Testis (tissue), 2 donors: ENCODE results near the gene C1orf74.

Experiments
- POLR2A ChIP-seq: fragments of 450-650 bp; IDR thresholded peaks from one replicate; pipeline ENCODE4 v1.6.1; 2017; ENCODE audit warnings: antibody characterized with exemption, mild to moderate bottlenecking, moderate library complexity
- TF ChIP-seq, protein P1 (sequence below), 3 experiments: fragments of 450-650 bp in 2 of 3; fragments of 200-600 bp in 1 of 3; sonication (generic) in 1 of 3; IDR thresholded peaks; one replicate each; pipeline ENCODE4 v1.5.1; 2016 to 2019; ENCODE audit warnings: antibody characterized with exemption in 3 of 3, mild to moderate bottlenecking in 2 of 3, moderate library complexity in 1 of 3

DNA sequence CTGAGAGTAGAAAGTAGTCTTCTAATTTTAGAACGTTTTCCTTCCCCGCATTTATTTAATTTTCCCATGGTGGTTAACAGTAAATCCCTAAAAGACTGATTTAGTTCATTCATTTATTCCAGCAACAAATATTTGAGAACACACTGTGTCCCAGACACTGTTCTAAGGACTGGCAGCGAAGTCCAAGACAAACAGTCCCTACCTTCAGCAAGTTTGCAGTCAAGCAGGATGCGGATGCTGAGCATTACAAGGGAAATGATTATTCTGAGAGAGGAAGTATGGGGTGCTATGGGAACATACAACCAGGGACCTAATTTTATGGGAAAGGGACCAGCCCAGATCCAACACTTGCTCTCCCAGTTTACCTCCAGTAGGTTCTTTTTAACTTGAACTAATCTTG lies 1.2 kb upstream of the C1orf74 start:
- no peak for TF ChIP-seq POLR2A
- TF ChIP-seq, protein P1, sequence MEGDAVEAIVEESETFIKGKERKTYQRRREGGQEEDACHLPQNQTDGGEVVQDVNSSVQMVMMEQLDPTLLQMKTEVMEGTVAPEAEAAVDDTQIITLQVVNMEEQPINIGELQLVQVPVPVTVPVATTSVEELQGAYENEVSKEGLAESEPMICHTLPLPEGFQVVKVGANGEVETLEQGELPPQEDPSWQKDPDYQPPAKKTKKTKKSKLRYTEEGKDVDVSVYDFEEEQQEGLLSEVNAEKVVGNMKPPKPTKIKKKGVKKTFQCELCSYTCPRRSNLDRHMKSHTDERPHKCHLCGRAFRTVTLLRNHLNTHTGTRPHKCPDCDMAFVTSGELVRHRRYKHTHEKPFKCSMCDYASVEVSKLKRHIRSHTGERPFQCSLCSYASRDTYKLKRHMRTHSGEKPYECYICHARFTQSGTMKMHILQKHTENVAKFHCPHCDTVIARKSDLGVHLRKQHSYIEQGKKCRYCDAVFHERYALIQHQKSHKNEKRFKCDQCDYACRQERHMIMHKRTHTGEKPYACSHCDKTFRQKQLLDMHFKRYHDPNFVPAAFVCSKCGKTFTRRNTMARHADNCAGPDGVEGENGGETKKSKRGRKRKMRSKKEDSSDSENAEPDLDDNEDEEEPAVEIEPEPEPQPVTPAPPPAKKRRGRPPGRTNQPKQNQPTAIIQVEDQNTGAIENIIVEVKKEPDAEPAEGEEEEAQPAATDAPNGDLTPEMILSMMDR (IDR thresholded peaks at IDR 0.05) = no peak
